OCI-LY7 (cell line): Measurements from ENCODE around the gene LHX5. TPM values are rescaled to one million over a fixed set of nuclear protein-coding genes. Genes with fewer than 3 reads are reported as not detected.

Source experiments
- BruUV-seq: library from RNA; stranded (reverse); fragments of 400-500 nt; replicated peaks from 2 replicates; lab custom pipeline; 2021; lab: Mats Ljungman, UMichigan
- CTCF ChIA-PET: fragments of 300-600 bp; sonication (Branson Sonifier 250); formaldehyde crosslinking; loops from one replicate; lab custom pipeline; 2022; ENCODE audit warnings: antibody characterized with exemption; ENCODE audit not compliant: unreplicated experiment; lab: Charles Lee
- POLR2A ChIA-PET: fragments of 300-600 bp; sonication (Branson Sonifier 250); formaldehyde crosslinking; loops from one replicate; lab custom pipeline; 2022; ENCODE audit warnings: antibody characterized with exemption; lab: Charles Lee
- DNase-seq: peaks from one replicate; pipeline ENCODE4 v3.0.0-alpha.2; 2015; ENCODE audit warnings: low spot score
- H2AFZ ChIP-seq: fragments of 200-600 bp; sonication (generic), shearing (Covaris generic); 2 replicates; pipeline ENCODE4 v1.6.1; 2014; ENCODE audit warnings: mild to moderate bottlenecking, antibody characterized with exemption, low read length, moderate library complexity
- H3K27ac ChIP-seq: fragments of 200-600 bp; sonication (generic); 2 replicates; pipeline ENCODE4 v1.5.1; 2014; ENCODE audit warnings: mixed run types, low read depth, mild to moderate bottlenecking, moderate library complexity, low read length, inconsistent platforms; ENCODE audit not compliant: poor library complexity, severe bottlenecking
- H3K36me3 ChIP-seq: fragments of 200-600 bp; sonication (generic); 2 replicates; pipeline ENCODE4 v1.6.1; 2014; ENCODE audit warnings: mild to moderate bottlenecking, antibody characterized with exemption, low read length, moderate library complexity, mixed read lengths; ENCODE audit not compliant: insufficient read depth
- H3K4me1 ChIP-seq: fragments of 200-600 bp; sonication (generic); 2 replicates; pipeline ENCODE4 v1.5.1; 2014; ENCODE audit warnings: mild to moderate bottlenecking, low read length; ENCODE audit not compliant: insufficient read depth, poor library complexity, severe bottlenecking
- H3K4me2 ChIP-seq: fragments of 200-600 bp; sonication (generic); 2 replicates; pipeline ENCODE4 v1.6.1; 2014; ENCODE audit warnings: mild to moderate bottlenecking, low read length
- H3K4me3 ChIP-seq: fragments of 200-600 bp; sonication (generic); 2 replicates; pipeline ENCODE4 v1.5.1; 2014; ENCODE audit warnings: mild to moderate bottlenecking, low read depth, low read length; ENCODE audit not compliant: poor library complexity, severe bottlenecking
- H3K79me2 ChIP-seq: fragments of 200-600 bp; sonication (generic); 2 replicates; pipeline ENCODE4 v1.6.1; 2016; ENCODE audit warnings: low read depth, mild to moderate bottlenecking, low read length, moderate library complexity, mixed read lengths; ENCODE audit not compliant: insufficient read depth
- H3K9me2 ChIP-seq: fragments of 200-600 bp; sonication (generic); 2 replicates; pipeline ENCODE4 v1.6.1; 2016; ENCODE audit warnings: mild to moderate bottlenecking, low read length, mixed read lengths; ENCODE audit not compliant: insufficient read depth
- H3K9me3 ChIP-seq: fragments of 200-600 bp; sonication (generic); 2 replicates; pipeline ENCODE4 v1.6.1; 2014; ENCODE audit warnings: mild to moderate bottlenecking, mixed run types, low read length, mixed read lengths
- H4K20me1 ChIP-seq: fragments of 200-600 bp; sonication (generic); 2 replicates; pipeline ENCODE4 v1.6.1; 2014; ENCODE audit warnings: mild to moderate bottlenecking, antibody characterized with exemption, low read length, moderate library complexity, mixed read lengths; ENCODE audit not compliant: insufficient read depth
- EZH2phosphoT487 ChIP-seq: fragments of 200-600 bp; sonication (generic); IDR thresholded peaks from 2 replicates; pipeline ENCODE4 v1.6.1; 2018; ENCODE audit warnings: low read depth, borderline replicate concordance, mild to moderate bottlenecking, mixed run types, antibody characterized with exemption, low read length, moderate library complexity, mixed read lengths
- intact Hi-C: fragments of 100-400 bp; cut with micrococcal nuclease; formaldehyde crosslinking; loops from one replicate; pipeline ENCODE4 v1.10.0; 2022; ENCODE audit not compliant: unreplicated experiment
- total RNA-seq, 2 experiments: library from RNA; depleted of rRNA in 1 of 2; stranded (reverse); fragments of >200 nt in 1 of 2; shearing (Covaris generic) in 1 of 2; gene quantifications; 2 replicates each; pipeline ENCODE4 v1.2.3, GENCODE V29; 2014 to 2022
- TF ChIP-seq, protein P1 (sequence below): fragments of 200-600 bp; sonication (generic); conservative IDR thresholded peaks from 2 replicates; pipeline ENCODE4 v1.5.1; 2014; ENCODE audit warnings: mild to moderate bottlenecking, antibody characterized with exemption, low read length, moderate library complexity, mixed read lengths

LHX5 gene
- total RNA-seq, 2 experiments from 2014 or later: not detected

DNA sequence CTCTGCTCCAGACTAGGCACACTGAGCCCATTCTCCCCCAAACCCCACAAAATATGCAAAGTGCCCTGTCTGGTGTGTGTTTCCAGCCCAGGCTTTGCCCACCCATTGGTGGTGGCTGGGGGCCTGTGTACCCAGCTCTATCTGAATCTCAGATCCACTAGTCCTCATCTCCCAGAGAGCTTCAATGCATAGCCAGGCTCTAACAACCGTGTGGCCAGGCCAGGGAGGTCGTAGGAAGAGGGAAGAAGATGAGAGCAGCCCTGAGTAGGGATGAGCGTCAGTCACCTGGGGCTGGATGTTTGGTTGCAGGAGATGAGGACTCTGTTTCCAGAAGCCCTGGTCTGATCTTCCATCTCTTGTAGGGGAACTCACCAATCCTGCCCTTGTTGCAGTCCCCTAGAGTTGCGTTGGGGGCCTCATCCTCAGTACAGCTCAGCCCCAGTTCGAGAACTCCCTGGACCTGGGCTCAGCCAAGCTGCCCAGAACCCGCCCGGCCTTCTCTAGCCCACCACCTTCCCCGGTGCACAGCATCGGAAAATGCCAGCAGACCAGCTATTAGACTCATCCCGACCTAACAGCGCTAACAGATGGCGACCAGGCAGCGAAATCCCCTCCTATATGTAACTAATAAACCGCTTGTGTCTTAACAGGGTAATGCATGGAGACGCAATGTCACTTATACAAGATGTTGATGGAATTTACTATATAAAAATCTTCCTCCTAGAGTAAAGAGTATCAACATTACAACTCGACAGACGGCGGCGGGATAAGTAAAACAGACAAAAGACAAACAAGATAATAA, 3.2 kb upstream of the LHX5 start:
- DNase-seq: no peak
- BruUV-seq: no TSS peak
- Histone ChIP-seq H3K4me1 (no peaks in the 10 kb centered on the region), H3K79me2 (no peaks in the 10 kb centered on the region), H3K9me2 (no peaks in the 10 kb centered on the region), H3K4me3 (no peak overlapping the region), H3K9me3 (no peaks in the 10 kb centered on the region), H4K20me1 (no peaks in the 10 kb centered on the region), H3K4me2 (peak overlapping the region; percentile 33; the same call in 1 of the 2 replicates), H3K36me3 (no peaks in the 10 kb centered on the region), H3K27ac (no peak overlapping the region), H2AFZ (no peak overlapping the region)
- no peak for TF ChIP-seq EZH2phosphoT487
- TF ChIP-seq, protein P1, sequence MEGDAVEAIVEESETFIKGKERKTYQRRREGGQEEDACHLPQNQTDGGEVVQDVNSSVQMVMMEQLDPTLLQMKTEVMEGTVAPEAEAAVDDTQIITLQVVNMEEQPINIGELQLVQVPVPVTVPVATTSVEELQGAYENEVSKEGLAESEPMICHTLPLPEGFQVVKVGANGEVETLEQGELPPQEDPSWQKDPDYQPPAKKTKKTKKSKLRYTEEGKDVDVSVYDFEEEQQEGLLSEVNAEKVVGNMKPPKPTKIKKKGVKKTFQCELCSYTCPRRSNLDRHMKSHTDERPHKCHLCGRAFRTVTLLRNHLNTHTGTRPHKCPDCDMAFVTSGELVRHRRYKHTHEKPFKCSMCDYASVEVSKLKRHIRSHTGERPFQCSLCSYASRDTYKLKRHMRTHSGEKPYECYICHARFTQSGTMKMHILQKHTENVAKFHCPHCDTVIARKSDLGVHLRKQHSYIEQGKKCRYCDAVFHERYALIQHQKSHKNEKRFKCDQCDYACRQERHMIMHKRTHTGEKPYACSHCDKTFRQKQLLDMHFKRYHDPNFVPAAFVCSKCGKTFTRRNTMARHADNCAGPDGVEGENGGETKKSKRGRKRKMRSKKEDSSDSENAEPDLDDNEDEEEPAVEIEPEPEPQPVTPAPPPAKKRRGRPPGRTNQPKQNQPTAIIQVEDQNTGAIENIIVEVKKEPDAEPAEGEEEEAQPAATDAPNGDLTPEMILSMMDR: no peak
- ChIA-PET POLR2A (interaction anchor here (0.5 to 0.7 kb wide), 2 partner anchors 19 to 1458 kb away, joined by 3 to 6 read pairs; no protein-coding TSS in a partner anchor), CTCF (no interaction called here)
- intact Hi-C loops: no loop called here

DNA sequence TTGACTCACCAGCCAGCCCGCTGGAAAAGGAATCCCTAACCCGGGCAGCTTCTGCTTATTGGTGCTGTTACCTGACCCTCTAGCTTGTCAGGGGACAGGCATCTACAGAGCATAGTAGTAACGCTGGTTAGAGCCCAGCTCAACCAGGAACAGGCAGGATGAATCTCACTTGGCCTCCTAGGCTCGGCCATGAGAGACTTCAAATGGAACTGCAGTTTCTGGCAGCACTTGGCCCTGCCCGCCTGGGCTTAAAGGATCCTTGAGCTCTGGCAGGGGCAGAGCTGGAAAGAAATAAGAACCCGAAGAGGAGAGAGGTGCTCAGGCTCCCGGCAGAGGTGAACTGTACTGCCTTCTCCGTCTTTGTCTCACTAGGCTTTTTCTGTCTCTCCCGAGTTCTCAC, 2.3 kb upstream of the LHX5 start:
- Histone ChIP-seq H3K9me3 (no peaks in the 10 kb centered on the region), H3K4me3 (no peak overlapping the region), H3K9me2 (no peaks in the 10 kb centered on the region), H4K20me1 (no peaks in the 10 kb centered on the region), H2AFZ (no peak overlapping the region), H3K27ac (no peak overlapping the region), H3K79me2 (no peaks in the 10 kb centered on the region), H3K4me2 (peak overlapping the region; percentile 33), H3K36me3 (no peaks in the 10 kb centered on the region), H3K4me1 (no peaks in the 10 kb centered on the region)
- no TSS peak for BruUV-seq
- TF ChIP-seq, protein P1: no peak
- no peak for TF ChIP-seq EZH2phosphoT487
- CTCF ChIA-PET: interaction anchor here (0.6 kb wide), 1 partner anchor 507 kb away, joined by 3 read pairs; no protein-coding TSS in a partner anchor
- POLR2A ChIA-PET: interaction anchor here (0.5 to 0.7 kb wide), 2 partner anchors 18 to 1457 kb away, joined by 3 to 6 read pairs; no protein-coding TSS in a partner anchor
- no peak for DNase-seq
- intact Hi-C loops: no loop called here

DNA sequence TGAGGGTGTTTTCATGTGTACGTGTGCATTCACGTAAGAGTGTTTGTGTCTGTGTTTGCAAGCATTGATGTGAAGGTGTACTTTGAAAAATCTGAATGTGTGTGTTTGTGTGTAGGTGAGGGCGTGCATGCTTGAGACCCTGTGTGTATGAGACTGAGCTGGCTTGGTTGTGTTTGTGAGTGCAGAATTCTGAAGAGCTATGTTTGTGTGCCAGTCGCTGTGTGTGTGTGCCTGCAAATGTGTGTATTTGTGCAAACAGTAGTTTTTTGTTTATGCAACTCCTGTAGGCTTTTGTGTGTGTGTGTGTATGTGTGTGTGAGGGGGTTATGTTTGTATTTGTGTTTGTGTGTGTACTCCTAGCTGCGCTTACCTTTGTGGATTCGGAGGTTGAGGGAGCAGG, 1.7 kb upstream of the LHX5 start:
- Histone ChIP-seq H3K36me3 (no peaks in the 10 kb centered on the region), H2AFZ (no peak overlapping the region), H3K79me2 (no peaks in the 10 kb centered on the region), H4K20me1 (no peaks in the 10 kb centered on the region), H3K4me3 (no peak overlapping the region), H3K9me2 (no peaks in the 10 kb centered on the region), H3K27ac (no peak overlapping the region), H3K4me1 (no peaks in the 10 kb centered on the region), H3K9me3 (no peaks in the 10 kb centered on the region), H3K4me2 (no peak overlapping the region)
- no peak for TF ChIP-seq EZH2phosphoT487
- TF ChIP-seq, protein P1: no peak
- intact Hi-C loops: no loop called here
- BruUV-seq: no TSS peak
- CTCF ChIA-PET: interaction anchor here (0.6 to 0.7 kb wide), 2 partner anchors 59 to 507 kb away, joined by 3 read pairs; no protein-coding TSS in a partner anchor
- POLR2A ChIA-PET: no interaction called here
- no peak for DNase-seq
